Stimulated activated CD8-positive, alpha-beta memory T cell treated with anti-CD3 and anti-CD28 coated beads, Interleukin-12 subunit alpha, Interleukin-12 subunit beta, amount 100 ng/mL, for 4 hours (primary cell): ENCODE data around the gene ARFGAP3.

Source experiments
- DNase-seq: peaks from one replicate; pipeline ENCODE4 v3.0.0-alpha.2; 2020; ENCODE audit warnings: low read depth

Gene ARFGAP3, protein sequence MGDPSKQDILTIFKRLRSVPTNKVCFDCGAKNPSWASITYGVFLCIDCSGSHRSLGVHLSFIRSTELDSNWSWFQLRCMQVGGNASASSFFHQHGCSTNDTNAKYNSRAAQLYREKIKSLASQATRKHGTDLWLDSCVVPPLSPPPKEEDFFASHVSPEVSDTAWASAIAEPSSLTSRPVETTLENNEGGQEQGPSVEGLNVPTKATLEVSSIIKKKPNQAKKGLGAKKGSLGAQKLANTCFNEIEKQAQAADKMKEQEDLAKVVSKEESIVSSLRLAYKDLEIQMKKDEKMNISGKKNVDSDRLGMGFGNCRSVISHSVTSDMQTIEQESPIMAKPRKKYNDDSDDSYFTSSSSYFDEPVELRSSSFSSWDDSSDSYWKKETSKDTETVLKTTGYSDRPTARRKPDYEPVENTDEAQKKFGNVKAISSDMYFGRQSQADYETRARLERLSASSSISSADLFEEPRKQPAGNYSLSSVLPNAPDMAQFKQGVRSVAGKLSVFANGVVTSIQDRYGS

DNA sequence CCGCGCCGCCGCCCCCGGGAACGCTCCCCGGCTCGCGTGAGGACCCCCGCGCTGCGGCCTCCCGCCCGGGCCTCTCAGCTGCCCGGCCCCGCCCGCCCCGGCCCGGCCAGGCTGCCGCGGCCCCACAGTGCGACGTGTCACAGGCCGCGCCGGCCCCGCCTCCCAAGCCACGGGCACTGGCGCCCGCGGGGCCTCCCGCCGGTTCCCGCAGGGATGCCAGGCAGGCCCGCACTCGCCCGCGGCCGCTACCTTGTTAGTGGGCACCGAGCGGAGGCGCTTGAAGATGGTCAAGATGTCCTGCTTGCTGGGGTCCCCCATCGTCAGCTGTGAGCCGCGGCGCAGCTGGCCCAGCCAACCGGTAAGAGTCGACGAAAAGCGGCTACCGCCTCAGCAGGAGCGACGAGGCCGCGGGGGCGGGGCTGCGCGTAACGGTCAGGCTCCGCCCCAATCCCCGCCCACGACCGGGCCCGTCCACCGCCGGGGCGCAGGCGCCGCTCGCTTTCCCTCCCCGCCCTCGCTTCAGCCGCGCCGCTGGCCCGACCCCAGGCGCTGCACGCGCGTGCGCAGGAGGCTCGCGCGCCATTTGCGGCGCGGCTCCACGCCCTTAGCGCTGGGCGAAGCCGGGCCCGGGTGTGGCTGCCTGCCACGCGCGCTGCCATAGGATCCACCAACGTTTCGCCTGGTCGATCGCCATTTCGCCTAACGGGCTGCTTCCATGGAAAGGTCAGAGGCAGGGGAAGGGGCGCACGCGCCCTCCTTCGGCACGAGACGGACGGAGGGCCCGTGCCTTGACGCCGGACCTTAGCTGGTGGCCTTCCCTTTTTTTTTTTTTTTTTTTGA is at the start of gene ARFGAP3:
TSS of gene ARFGAP3 (minus strand) at position 409 of the 840 bp plus-strand sequence. CDS start at position 318, 91 bp downstream.
- DNase-seq: peak; percentile 95

DNA sequence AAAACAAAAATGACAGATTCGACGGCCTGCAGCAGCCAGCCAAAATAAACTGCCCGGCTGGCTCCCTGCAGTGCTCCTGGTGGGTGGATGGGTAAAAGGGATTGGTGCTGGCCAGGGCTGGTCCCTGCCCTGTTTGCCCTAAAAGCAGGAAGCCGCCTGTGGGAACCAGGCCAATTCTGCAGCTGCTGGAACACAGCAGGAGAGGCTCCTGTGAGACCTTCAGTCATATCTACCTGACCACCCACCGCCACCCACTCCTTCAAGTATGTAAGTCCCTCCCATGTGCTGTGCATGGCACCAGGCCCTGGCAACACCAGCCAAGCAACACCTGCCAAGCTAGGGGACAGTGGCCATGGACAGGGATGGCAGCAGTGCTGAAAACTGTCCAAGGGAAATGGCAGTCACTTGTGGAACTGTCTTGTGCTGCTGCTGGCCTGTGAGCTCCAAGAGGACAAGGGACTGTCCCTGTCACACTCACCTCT is 48.7 kb upstream of the ARFGAP3 start:
- DNase-seq: no peak

DNA sequence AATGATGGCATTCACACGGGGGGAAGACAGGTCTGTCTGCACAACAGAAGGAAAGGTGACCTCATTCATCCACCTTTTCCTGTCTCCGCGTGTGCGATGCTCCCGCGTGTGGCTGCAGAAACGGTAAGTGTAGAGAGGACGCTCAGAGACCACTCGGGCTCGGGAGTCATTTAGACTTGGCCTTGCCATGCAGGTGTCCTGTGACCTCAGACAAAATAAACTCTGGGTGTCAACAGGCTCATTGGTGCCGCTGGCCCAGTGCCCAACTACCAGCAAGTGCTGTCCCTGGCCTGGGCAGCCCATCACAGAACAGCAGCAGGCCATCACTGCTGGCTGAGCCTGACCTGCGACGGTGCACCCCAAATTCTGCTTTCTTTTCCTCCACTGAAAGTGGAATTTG is 48.1 kb upstream of the ARFGAP3 start:
- no peak for DNase-seq

DNA sequence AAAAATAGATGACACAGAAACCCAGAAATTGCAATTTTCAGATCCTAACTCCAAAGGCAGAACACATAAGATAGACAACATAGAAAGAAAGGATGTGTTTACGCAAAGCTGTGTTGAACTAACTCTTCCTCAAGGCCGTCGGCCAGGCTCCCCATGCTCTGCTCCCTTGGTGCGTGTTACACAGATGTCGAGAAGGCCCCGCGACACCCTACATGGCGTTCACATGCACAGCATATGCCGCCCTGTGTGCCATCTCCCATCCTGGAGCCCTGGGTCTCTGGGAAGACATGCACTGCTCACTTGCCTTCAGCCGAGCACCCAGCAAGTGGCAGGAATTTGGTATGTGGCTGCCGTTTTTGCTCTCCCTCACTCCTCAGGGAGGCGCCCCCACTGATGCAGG is 47.0 kb upstream of the ARFGAP3 start:
- DNase-seq: no peak

DNA sequence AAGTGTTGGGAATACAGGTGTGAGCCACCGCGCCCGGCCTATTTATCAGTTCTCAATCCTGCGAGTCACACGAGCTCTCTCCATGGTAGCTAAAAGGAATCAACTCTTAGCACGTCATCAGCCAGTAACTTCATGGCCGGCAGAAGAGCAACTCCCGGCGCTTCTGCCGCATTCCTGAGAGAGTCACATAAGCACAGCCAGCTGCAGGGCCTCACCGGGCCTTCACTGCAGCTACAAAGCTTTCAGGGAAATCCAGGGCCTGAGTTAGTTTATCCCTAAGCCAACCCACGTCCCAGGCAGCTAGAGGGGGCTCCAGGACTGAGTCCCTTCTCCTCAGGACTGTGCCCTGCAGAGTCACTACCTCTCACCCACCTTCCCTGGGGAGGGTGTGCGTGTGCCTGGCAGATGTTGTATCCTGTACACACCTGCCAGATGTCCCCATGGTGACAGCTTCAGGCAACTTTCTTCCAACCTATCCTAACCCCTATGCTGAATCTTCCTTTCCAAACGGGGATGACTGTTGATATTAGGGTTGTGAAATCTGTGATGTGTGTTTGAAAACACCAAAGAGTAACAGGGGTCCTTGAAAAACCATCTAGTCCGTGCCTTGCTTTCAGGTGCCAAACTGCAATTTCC is 45.9 kb upstream of the ARFGAP3 start:
- no peak for DNase-seq

DNA sequence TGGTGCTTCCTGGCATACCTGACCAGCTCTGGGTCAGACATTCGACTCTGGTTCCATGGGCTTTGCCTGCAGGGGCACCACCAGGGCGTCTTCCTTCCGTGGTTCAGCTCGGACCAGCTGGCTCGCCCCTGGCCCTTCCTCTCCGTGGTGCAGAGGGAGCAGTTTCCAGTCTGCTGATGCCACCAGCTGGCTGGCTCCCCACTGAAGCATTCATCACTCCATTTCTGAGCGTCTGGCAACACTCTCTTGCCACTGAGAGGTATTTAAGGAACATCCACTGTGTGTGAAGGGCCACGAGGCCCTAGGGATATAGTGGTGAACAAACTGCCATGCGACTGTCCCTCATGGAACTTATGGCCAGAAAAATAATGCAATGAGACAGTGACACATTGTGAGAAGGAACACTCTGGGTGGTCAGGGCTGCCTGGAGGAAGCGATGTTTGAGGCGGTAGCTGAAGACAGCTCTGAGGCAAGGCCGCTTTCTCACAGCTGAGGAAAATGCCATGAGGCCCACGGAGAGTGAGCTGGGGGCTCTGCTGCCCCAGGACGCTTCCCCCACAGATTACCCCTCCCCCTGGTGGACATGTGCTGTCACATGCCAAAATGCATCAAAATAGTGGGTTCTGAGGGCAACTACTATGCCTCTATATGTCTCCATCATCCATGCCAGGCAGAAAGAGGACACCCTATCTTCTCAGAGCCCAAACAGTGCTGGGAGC is 44.9 kb upstream of the ARFGAP3 start:
- DNase-seq: no peak

DNA sequence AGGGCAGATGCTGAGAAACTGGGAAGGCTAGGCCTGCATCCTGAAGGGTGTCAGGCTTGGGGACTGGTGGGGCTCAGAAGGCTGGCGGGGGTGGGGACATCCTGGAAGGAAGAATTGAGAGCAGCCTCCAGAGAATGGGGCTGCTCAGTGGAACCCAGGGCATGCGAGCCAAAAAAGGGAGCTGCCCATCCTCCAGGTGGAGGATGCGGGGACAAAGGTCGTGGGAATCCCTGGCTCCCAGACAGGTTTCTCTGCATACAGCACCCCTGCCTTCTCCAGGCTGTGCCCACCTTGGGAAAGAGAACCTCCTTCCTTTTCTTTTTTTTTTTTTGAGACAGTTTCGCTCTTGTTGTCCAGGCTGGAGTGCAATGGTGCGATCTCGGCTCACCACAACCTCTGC is 40.9 kb upstream of the ARFGAP3 start:
- DNase-seq: no peak

DNA sequence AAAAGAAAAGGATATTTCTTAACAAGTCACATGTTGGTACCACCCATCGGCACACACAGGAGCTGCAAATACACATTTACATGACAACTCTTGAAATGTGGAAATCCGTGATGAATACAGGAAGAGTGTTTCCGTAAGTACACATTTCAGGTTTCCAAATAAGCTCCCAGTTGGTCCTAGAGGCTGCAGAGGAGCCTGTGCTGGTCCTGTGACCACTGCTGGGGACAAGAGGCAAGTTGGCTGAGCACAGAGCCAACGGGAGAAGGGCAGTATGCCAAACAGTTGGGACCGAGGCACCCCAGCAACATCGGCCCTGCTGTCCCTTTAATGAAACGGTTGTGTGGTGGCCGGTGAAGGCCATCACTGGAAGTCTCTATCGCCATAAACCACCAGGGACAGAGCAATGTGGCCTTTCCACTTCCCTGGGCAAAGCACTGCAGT is 38.5 kb upstream of the ARFGAP3 start:
- DNase-seq: no peak

DNA sequence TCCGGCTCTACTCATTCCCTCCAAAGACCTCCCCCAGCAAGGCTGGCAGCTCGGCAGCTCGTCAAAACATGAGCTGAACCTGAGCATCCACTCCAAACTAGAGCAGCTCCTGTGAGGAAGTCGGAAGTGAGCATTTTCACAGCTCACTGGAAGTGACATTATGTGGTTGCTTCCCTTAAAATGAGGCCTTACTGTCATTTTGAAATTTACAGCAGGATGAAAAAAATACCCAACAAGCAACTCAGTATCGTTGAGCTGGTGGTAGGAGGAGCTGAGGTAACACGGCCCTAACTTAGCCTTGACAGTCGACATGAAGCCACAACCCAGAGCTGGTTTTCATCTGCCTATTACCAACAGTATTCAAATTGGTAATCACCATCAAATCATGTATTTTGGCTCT is 38.0 kb upstream of the ARFGAP3 start:
- no peak for DNase-seq

DNA sequence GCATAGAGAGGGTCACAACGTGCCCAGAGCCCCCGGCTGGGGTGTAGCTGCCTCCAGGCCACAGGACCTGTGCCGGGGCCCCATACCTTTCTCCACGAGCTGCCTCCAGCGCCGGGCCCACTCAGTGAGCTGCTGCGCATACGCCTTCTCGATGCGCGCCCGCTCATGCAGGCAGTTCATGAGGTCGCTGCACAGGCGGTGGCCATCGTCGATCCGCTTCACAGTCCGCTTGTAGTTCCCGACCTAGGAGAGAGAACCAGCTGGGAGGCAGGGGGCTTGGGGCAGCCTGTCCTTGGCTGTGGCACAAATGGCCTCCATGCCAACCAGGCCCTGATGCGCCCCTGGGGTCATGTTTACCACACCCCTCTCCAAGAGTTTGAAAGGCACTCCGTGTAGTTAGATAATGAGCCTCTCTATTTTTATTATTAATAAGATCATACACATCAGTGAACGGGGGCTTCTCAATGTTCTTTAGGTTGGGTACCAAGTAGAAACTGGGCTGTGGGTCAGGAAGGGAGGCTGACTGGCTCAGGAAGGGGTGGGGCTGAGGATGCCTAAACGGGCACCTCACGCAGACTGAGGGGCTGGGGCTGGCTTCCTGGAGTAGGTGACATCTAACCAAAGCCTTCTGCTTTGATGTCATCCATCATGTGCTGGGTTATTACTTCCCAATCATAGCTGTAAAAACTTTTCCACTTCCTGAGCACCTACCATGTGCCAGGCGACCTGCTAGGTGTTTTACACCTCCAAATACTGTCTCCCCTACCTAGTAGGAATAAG is 36.5 kb upstream of the ARFGAP3 start:
- DNase-seq: no peak

DNA sequence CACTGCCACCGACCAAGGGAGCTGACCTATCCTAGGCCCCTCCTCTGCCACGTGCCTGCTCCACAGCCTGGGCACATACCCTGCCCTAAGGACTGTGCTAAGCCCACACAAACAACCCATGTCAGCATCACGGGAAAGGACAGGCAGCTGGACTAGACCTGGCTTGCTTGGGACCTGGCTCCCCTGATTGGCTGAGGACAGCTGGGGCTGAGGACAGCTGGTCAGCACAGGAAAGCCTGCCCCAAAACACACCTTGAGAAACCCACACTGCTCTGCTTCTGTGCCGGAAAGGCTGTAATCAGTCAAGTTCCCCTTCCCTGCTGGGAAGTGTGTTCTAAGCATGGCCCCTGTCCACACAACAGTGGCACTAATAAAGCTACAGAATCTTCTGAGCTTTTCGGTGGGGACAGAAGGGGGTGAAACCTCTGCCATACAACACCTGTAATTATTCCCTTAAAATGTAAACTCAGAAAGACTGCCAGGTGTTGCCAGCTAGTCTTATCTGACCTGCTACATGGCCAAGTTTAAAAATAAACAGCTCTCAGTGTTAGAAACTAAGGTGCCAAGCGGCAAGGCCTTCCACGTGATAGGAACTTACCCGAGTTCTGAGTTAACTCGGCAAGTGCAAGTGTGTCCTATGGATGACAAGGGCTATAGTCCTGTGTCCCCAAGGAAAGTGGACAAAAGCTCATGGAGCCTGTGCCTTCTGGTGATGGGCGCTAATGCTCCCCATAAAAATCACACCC is 35.7 kb upstream of the ARFGAP3 start:
- DNase-seq: no peak

DNA sequence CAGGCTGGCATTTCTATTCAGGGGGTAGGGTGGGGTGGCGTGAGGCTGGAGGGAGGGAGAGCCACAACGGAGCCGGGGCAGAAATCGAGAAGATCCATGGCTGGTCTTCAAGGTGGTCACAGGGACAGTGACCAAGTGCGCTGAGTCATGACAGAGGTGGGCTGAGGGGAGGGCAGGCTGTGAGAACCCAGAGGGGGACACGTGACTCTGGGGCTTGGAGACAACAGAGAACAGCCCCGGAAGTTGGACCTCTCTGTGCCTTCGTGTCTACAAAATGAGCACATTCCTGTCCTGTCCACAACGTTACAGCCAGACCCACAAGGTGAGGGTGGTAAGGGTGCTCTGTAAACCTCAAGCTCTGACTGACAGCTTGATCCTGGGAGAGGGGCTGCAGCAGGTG is 35.1 kb upstream of the ARFGAP3 start:
- DNase-seq: no peak

DNA sequence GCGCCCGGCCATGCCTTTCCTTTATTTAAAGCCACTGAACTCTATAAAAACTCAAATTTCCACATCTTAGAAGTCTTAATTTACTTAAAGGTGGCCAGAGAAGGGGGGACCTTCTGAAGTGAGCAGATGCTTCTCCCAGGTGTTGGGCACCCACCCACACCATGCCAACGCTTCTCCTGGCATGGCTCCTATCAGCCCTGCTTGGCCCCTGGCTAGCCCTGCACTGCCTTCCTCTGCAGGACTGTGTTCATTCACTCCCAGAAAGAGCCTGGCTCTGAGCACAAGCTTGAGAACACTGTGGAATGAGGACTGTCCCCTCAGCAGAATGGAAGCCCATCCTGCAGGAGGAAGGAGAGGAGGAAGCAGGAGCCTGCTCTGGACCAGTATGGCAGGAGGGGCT is 34.6 kb upstream of the ARFGAP3 start:
- no peak for DNase-seq

DNA sequence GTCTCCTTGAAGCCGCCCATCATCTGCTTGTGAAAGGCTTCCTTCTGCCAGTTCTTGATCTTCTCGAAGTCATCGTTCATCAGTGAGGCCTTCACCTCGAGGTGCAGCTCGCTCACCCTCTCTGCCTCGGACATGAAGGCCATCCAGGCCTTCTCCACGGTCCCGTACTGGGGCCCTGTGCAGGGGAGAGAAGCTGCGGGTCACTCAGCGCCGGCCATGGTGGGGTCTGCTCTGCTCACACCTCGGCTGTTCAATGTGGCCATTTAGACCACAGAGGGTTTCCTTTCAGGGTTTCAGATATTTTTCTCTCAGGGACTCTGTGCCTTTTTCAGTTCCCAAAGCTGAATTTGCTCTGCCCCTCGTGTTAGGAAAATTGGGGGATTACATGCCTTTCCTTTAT is 33.9 kb upstream of the ARFGAP3 start:
- DNase-seq: no peak

DNA sequence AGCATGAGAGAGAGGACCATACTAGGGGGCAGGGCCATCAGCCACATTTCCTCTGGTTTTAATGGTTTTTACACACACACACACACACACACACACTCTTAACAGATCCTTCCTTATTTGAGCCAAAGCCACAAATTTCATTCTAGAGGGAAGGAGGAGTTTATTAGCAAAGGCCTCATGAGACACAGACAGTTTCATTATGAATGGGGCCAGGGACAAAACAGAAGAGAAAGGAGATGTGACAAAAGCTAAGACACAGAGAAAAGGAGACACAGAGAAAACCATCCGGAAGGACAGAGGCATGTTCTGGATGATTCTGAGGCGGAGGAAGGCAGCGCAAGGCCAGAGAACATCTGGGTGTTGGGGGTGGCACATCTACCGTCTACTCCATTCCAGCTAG is 32.2 kb upstream of the ARFGAP3 start:
- no peak for DNase-seq

DNA sequence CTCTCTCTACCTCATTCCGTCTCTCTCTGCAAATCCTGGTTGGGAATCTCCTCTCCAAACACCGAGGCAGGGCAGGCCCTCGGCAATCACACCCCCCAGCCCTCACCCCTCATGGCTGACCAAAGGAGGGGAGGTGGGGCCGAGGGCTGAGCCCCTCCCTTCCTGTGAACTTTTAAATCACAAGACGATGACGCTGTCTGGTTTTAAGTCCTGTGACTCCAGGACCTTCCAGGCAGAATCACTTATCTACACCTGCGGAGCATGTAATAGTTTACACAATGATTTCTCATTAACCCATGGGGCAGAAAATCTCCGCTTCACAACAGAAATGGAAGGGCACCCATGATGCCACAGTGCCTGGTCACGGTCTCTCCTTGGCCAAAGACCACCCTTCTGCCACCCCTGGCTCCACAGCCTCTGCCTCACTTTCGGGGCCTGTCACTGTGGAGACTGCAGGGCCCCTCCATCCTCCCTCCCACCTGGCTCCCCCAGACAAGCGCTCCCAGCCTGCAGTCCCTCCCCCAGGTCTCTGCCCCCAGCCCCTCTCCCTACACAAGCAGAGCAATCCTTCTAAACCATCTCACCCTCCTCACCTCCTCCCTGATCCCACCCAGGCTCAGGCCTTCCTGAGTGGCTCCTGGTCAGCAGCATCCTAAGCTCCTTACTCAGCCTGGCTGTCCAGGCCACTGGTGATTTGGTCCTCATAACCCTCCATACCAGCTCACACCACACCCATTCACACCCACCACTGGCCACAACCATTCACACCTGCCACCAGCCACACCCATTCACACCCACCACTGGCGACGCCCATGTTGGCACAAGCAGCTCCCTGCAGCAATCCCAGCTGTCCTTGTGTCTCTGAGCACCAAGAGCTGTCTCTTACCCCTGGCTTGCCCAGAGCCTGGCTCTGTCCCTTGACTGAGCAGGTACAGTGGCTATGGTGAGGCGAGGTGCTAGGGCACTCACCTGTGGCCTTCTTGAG is 30.7 kb upstream of the ARFGAP3 start:
- DNase-seq: no peak

DNA sequence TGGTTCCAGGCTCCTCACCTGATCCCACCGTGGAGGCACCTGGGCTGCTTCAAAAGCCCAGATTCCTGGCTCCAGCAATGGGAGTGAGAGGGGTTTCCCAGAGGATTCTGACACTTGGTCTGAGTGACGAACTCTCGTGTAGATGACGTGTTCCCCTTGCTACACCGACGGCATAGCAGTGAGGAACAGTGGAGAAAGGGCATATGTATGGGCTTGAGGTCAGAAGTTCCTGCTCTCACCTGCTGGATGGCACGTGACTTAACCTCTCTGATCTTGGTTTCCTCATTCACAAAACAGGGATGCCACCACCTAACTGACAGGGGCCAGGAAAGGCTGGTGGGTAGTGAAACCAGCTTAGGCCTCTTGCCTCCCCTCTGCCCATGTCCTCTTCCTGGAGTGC is 30.0 kb upstream of the ARFGAP3 start:
- DNase-seq: no peak

DNA sequence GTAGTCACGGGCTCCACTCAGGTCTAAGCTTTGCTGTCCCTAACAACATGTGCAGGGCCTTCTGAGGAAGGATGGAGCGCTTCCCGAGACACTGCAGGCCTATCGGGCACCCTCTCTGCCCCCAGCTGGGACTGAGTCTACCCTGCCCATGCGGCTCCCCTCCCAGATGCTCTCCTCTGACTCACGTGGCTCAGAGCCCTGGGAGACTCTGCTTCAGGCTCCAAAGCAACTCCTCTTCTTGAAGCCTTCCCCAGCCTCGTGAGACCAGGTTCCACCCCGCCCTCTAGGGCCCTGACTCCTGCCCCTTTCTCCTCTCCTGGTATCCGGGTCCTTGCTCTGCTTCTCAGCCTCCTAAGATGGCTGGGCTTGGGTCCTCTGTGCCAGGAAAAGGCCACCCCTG is 28.4 kb upstream of the ARFGAP3 start:
- no peak for DNase-seq
